HepG2 (cell line): ENCODE results near the gene POLR1C. TPM values are rescaled to one million over a fixed set of nuclear protein-coding genes. Genes with fewer than 3 reads are reported as not detected.

Source experiments
- AKAP8 ChIP-seq: sonication (generic); formaldehyde crosslinking; IDR thresholded peaks from 2 replicates; pipeline ENCODE4 v1.5.1; 2020; ENCODE audit warnings: mild to moderate bottlenecking, missing genetic modification reagents
- ARHGAP35 ChIP-seq: sonication (generic); formaldehyde crosslinking; IDR thresholded peaks from 2 replicates; pipeline ENCODE4 v1.9.0; 2022; ENCODE audit warnings: mild to moderate bottlenecking, inconsistent platforms, moderate library complexity, missing genetic modification reagents, borderline replicate concordance
- FLYWCH1 ChIP-seq: sonication (generic); formaldehyde crosslinking; IDR thresholded peaks from 2 replicates; pipeline ENCODE4 v1.8.1; 2023; ENCODE audit warnings: mild to moderate bottlenecking, missing genetic modification reagents
- SIN3B ChIP-seq: fragments of 150-350 bp; IDR thresholded peaks from 2 replicates; pipeline ENCODE4 v1.6.1; 2014; ENCODE audit warnings: low read length
- SMC3 ChIP-seq: IDR thresholded peaks from 2 replicates; pipeline ENCODE4 v1.6.1; 2011; ENCODE audit warnings: low read length, improper control_type of control experiment
- ZNF382 ChIP-seq: sonication (generic); formaldehyde crosslinking; IDR thresholded peaks from 2 replicates; pipeline ENCODE4 v1.5.0; 2020; ENCODE audit warnings: missing genetic modification reagents, mild to moderate bottlenecking, borderline replicate concordance
- ZNF766 ChIP-seq: sonication (generic); formaldehyde crosslinking; IDR thresholded peaks from 2 replicates; pipeline ENCODE4 v1.5.0; 2020; ENCODE audit warnings: missing genetic modification reagents, borderline replicate concordance
- polyA plus RNA-seq, 8 experiments: library from polyadenylated mRNA; depleted of rRNA in 3 of 8; stranded (reverse) in 7 of 8; unstranded in 1 of 8; fragments of >200 nt; fragmentation: Illumina TruSeq in 4 of 8; extraction: Trizol in 4 of 8; gene quantifications; 2 replicates each; pipeline versions ENCODE4 v1.2.1 to v1.2.3, GENCODE V29; 2011 to 2016; ENCODE audit warnings: low read depth in 4 of 8, missing spikeins in 1 of 8, mixed read lengths in 1 of 8; ENCODE audit not compliant: insufficient read depth in 1 of 8
- total RNA-seq, 5 experiments: library from RNA; depleted of rRNA; stranded (reverse); fragments of >200 nt; fragmentation: Illumina TruSeq; extraction: Trizol; gene quantifications; 2 replicates each; pipeline ENCODE4 v1.2.3, GENCODE V29; 2016; ENCODE audit warnings: low read depth in 1 of 5
- TF ChIP-seq, protein P1 (sequence below), 2 experiments: fragments of 450-650 bp in 1 of 2; sonication (generic) in 1 of 2; formaldehyde crosslinking in 1 of 2; IDR thresholded peaks; 2 replicates each; pipeline versions ENCODE4 v1.6.1 to v1.8.0; 2016 to 2022; ENCODE audit warnings: antibody characterized with exemption in 1 of 2, mild to moderate bottlenecking in 1 of 2, missing genetic modification reagents in 1 of 2
- TF ChIP-seq, protein P2 (sequence below): sonication (generic); formaldehyde crosslinking; IDR thresholded peaks from 2 replicates; pipeline ENCODE4 v1.8.1; 2023; ENCODE audit warnings: mild to moderate bottlenecking, missing genetic modification reagents, borderline replicate concordance

Gene POLR1C
- total and polyA plus RNA-seq, 2 of the 13 experiments (the other 11 are each of a cell fraction or from before 2014, with no cell fraction given), result 62.6 to 72.2 TPM

DNA sequence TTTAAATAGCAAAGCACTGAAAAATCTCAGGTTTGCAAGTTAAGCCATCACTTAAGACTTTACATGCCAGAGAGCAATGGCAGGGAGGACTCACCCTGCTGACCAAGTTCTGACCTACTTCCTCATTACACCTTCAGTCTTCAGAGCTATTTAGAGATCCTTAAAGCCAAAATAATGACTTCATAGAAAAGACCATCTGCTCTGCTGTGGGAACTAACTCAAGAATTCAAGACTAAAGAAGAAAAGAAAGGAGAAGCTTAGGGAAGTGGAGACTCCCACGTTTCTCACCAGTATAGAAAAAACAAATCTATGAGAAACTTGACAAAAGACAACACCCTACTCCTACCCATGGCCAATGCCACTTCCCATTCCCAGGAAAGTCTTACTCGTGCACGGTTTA is 30.3 kb downstream of the POLR1C start (continued):
- TF ChIP-seq, protein P1, sequence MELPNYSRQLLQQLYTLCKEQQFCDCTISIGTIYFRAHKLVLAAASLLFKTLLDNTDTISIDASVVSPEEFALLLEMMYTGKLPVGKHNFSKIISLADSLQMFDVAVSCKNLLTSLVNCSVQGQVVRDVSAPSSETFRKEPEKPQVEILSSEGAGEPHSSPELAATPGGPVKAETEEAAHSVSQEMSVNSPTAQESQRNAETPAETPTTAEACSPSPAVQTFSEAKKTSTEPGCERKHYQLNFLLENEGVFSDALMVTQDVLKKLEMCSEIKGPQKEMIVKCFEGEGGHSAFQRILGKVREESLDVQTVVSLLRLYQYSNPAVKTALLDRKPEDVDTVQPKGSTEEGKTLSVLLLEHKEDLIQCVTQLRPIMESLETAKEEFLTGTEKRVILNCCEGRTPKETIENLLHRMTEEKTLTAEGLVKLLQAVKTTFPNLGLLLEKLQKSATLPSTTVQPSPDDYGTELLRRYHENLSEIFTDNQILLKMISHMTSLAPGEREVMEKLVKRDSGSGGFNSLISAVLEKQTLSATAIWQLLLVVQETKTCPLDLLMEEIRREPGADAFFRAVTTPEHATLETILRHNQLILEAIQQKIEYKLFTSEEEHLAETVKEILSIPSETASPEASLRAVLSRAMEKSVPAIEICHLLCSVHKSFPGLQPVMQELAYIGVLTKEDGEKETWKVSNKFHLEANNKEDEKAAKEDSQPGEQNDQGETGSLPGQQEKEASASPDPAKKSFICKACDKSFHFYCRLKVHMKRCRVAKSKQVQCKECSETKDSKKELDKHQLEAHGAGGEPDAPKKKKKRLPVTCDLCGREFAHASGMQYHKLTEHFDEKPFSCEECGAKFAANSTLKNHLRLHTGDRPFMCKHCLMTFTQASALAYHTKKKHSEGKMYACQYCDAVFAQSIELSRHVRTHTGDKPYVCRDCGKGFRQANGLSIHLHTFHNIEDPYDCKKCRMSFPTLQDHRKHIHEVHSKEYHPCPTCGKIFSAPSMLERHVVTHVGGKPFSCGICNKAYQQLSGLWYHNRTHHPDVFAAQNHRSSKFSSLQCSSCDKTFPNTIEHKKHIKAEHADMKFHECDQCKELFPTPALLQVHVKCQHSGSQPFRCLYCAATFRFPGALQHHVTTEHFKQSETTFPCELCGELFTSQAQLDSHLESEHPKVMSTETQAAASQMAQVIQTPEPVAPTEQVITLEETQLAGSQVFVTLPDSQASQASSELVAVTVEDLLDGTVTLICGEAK (IDR thresholded peaks at IDR 0.05), result no peak
- TF ChIP-seq, protein P1 (CRISPR knock-in tag; IDR thresholded peaks at IDR 0.05), result no peak
- TF ChIP-seq, protein P2, sequence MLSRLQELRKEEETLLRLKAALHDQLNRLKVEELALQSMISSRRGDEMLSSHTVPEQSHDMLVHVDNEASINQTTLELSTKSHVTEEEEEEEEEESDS (CRISPR knock-in tag), result no peak
- TF ChIP-seq AKAP8 (CRISPR knock-in tag) (no peak), ZNF382 (CRISPR knock-in tag) (no peak), ZNF766 (CRISPR knock-in tag) (no peak), FLYWCH1 (CRISPR knock-in tag) (no peak), SIN3B (no peak), SMC3 (no peak), ARHGAP35 (CRISPR knock-in tag) (no peak)
